HAP-1 (cell line): Measurements from ENCODE around the gene PITPNC1.
"Not testable (repeated sequence)": the region's sequence is repeated elsewhere in the genome, so short reads cannot be mapped to it uniquely, and the experiment has no call there.

ENCODE experiments used
- DNase-seq, 2 experiments: peaks; one replicate each; pipeline ENCODE4 v3.0.0-alpha.2; 2016 to 2020; ENCODE audit warnings: low spot score in 2 of 2
- H3K27me3 ChIP-seq: fragments of 250-450 bp; sonication (Bioruptor Pico); 2 replicates; pipeline ENCODE4 v1.5.1; 2020; ENCODE audit warnings: low read depth, mild to moderate bottlenecking, moderate library complexity
- H3K36me3 ChIP-seq: fragments of 250-450 bp; sonication (Bioruptor Pico); replicated peaks from 2 replicates; pipeline ENCODE4 v1.5.1; 2020; ENCODE audit warnings: mild to moderate bottlenecking
- H3K4me1 ChIP-seq: fragments of 250-450 bp; sonication (Bioruptor Pico); 2 replicates; pipeline ENCODE4 v1.5.1; 2020; ENCODE audit warnings: mild to moderate bottlenecking
- H3K4me3 ChIP-seq: fragments of 250-450 bp; sonication (Bioruptor Pico); 2 replicates; pipeline ENCODE4 v1.5.1; 2020; ENCODE audit warnings: mild to moderate bottlenecking, moderate library complexity
- H3K9me3 ChIP-seq: fragments of 250-450 bp; sonication (Bioruptor Pico); 2 replicates; pipeline ENCODE4 v1.5.1; 2020; ENCODE audit warnings: mild to moderate bottlenecking, moderate library complexity
- in situ Hi-C: fragments of 300-500 bp; cut with MboI; formaldehyde crosslinking; loops from 3 replicates; pipeline ENCODE4 v1.14.3; 2020; ENCODE audit warnings: low sequenced_read_pairs, inconsistent platforms, mixed read lengths

PITPNC1 gene

GRCh38 chr17:67490471-67490870 is 113.4 kb downstream of the PITPNC1 start:
- Histone ChIP-seq H3K4me1 (peaks cover 13% of the 10 kb centered on the region), H3K4me3 (no peak overlapping the region), H3K9me3 (no peaks in the 10 kb centered on the region; the same call in 1 of the 2 replicates), H3K36me3 (no peaks in the 10 kb centered on the region), H3K27me3 (no peaks in the 10 kb centered on the region)
- peak; percentile 66 to 78 for DNase-seq
- in situ Hi-C loops: no loop called here

GRCh38 chr17:67491009-67491680 is 114.1 kb downstream of the PITPNC1 start:
- H3K4me3 ChIP-seq: no peak overlapping the region
- peak in 1 of 2 experiments; percentile 50 for DNase-seq
- in situ Hi-C loops: no loop called here
- H3K4me1 ChIP-seq: peaks cover 13% of the 10 kb centered on the region
- no peaks in the 10 kb centered on the region for H3K36me3 ChIP-seq
- H3K27me3 ChIP-seq: no peaks in the 10 kb centered on the region
- H3K9me3 ChIP-seq: no peaks in the 10 kb centered on the region; the same call in 1 of the 2 replicates

- in situ Hi-C loops: no loop called here
- H3K4me1 ChIP-seq: peaks cover 13% of the 10 kb centered on the region
Measured at GRCh38 chr17:67491681-67492024, 114.6 kb downstream of the PITPNC1 start.

GRCh38 chr17:67492251-67492740 is 115.2 kb downstream of the PITPNC1 start:
- DNase-seq: no peak
- in situ Hi-C loops: no loop called here
- Histone ChIP-seq H3K27me3 (no peaks in the 10 kb centered on the region), H3K4me1 (peaks cover 13% of the 10 kb centered on the region), H3K9me3 (no peaks in the 10 kb centered on the region; the same call in 1 of the 2 replicates), H3K36me3 (no peaks in the 10 kb centered on the region), H3K4me3 (no peak overlapping the region)

More at GRCh38 chr17:67491681-67492024, 114.6 kb downstream of the PITPNC1 start:
- no peaks in the 10 kb centered on the region for H3K36me3 ChIP-seq
- no peaks in the 10 kb centered on the region; the same call in 1 of the 2 replicates for H3K9me3 ChIP-seq
- no peak for DNase-seq
- no peak overlapping the region for H3K4me3 ChIP-seq
- no peaks in the 10 kb centered on the region for H3K27me3 ChIP-seq

- no peak overlapping the region for H3K4me3 ChIP-seq
Measured at GRCh38 chr17:67492824-67493517, 115.9 kb downstream of the PITPNC1 start.

GRCh38 chr17:67493812-67494211 is 116.7 kb downstream of the PITPNC1 start:
- no peak for DNase-seq
- Histone ChIP-seq H3K9me3 (no peaks in the 10 kb centered on the region; the same call in 1 of the 2 replicates), H3K36me3 (no peaks in the 10 kb centered on the region), H3K27me3 (no peaks in the 10 kb centered on the region), H3K4me1 (peaks cover 13% of the 10 kb centered on the region), H3K4me3 (no peak overlapping the region)
- in situ Hi-C loops: no loop called here

More at GRCh38 chr17:67492824-67493517, 115.9 kb downstream of the PITPNC1 start:
- Histone ChIP-seq H3K27me3 (no peaks in the 10 kb centered on the region), H3K4me1 (peaks cover 13% of the 10 kb centered on the region), H3K36me3 (no peaks in the 10 kb centered on the region), H3K9me3 (no peaks in the 10 kb centered on the region; the same call in 1 of the 2 replicates)
- in situ Hi-C loops: no loop called here
- no peak for DNase-seq

- H3K4me1 ChIP-seq, DNase-seq, H3K27me3 ChIP-seq, H3K9me3 ChIP-seq, H3K4me3 ChIP-seq, H3K36me3 ChIP-seq, in situ Hi-C loops: not testable (repeated sequence)
Measured at GRCh38 chr17:67495534-67495933, 118.5 kb downstream of the PITPNC1 start.

- no peak overlapping the region for H3K4me3 ChIP-seq
- no peaks in the 10 kb centered on the region; the same call in 1 of the 2 replicates for H3K9me3 ChIP-seq
- H3K4me1 ChIP-seq: peaks cover 1% of the 10 kb centered on the region; the same call in 1 of the 2 replicates
- DNase-seq: no peak
- in situ Hi-C loops: no loop called here
- H3K27me3 ChIP-seq: no peaks in the 10 kb centered on the region
- H3K36me3 ChIP-seq: no peaks in the 10 kb centered on the region
Measured at GRCh38 chr17:67496286-67496685, 119.2 kb downstream of the PITPNC1 start.

- in situ Hi-C loops: no loop called here
- Histone ChIP-seq H3K9me3 (no peaks in the 10 kb centered on the region; the same call in 1 of the 2 replicates), H3K4me1 (peaks cover 3% of the 10 kb centered on the region; the same call in 1 of the 2 replicates), H3K4me3 (no peak overlapping the region), H3K36me3 (no peaks in the 10 kb centered on the region), H3K27me3 (no peaks in the 10 kb centered on the region)
- DNase-seq: no peak
Measured at GRCh38 chr17:67499685-67500084, 122.6 kb downstream of the PITPNC1 start.

GRCh38 chr17:67500261-67500660 is 123.2 kb downstream of the PITPNC1 start:
- Histone ChIP-seq H3K9me3 (no peaks in the 10 kb centered on the region; the same call in 1 of the 2 replicates), H3K27me3 (no peaks in the 10 kb centered on the region), H3K4me3 (no peak overlapping the region), H3K4me1 (peaks cover 3% of the 10 kb centered on the region; the same call in 1 of the 2 replicates), H3K36me3 (no peaks in the 10 kb centered on the region)
- in situ Hi-C loops: no loop called here
- no peak for DNase-seq

- H3K4me1 ChIP-seq: peaks cover 3% of the 10 kb centered on the region; the same call in 1 of the 2 replicates
- H3K36me3 ChIP-seq: no peaks in the 10 kb centered on the region
- H3K27me3 ChIP-seq: no peaks in the 10 kb centered on the region
- H3K4me3 ChIP-seq: no peak overlapping the region
- no peaks in the 10 kb centered on the region for H3K9me3 ChIP-seq
- in situ Hi-C loops: no loop called here
- DNase-seq: no peak
Measured at GRCh38 chr17:67500677-67501300, 123.7 kb downstream of the PITPNC1 start.

- Histone ChIP-seq H3K4me1 (peaks cover 3% of the 10 kb centered on the region; the same call in 1 of the 2 replicates), H3K36me3 (no peaks in the 10 kb centered on the region), H3K9me3 (no peaks in the 10 kb centered on the region), H3K4me3 (no peak overlapping the region), H3K27me3 (no peaks in the 10 kb centered on the region)
- in situ Hi-C loops: no loop called here
- peak in 1 of 2 experiments; percentile 56 for DNase-seq
Measured at GRCh38 chr17:67502151-67502550, 125.1 kb downstream of the PITPNC1 start.

- DNase-seq: no peak
- in situ Hi-C loops: no loop called here
- H3K9me3 ChIP-seq: no peaks in the 10 kb centered on the region
- peaks cover 3% of the 10 kb centered on the region; the same call in 1 of the 2 replicates for H3K4me1 ChIP-seq
- H3K4me3 ChIP-seq: no peak overlapping the region
- no peaks in the 10 kb centered on the region for H3K27me3 ChIP-seq
- no peaks in the 10 kb centered on the region for H3K36me3 ChIP-seq
Measured at GRCh38 chr17:67503184-67503583, 126.1 kb downstream of the PITPNC1 start.
